ENCODE measurements around the gene TFG. TPM values are rescaled to one million over a fixed set of nuclear protein-coding genes. Genes with fewer than 3 reads are reported as not detected.

TFG gene
- total RNA-seq, 1 donor from 2014 or later = 44.5 TPM

DNA sequence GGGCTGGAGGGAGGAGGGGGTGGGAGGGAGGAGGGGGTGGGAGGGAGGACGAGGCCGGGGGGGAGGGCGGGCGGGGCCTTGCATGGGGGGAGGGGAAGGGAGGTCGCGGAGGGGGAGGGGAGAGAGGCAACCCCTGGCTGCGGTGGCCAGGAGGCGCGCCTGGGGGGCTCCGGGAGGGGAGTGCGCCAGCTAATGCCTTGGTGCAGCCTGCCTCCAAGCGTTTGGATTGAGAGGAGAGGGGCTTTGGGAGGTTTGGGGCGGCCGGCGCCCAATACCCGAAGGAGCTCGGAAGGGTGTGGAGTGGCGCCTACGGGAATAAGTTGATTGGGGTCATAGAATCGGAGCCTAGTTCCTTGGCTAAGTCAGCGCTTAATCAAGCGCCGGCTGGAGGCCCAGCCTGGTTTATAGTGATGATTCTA, 557 bp downstream of the TFG start:
- CTCF ChIA-PET = interaction anchor here (1.1 kb wide), 1 partner anchor 122 kb away, joined by 3 read pairs; no protein-coding TSS in a partner anchor
- H3K36me3 Mint-ChIP-seq (ENCODE audit: low read depth) = peaks cover 26% of the 10 kb centered on the region
- peaks cover 41% of the 10 kb centered on the region for H3K4me1 Mint-ChIP-seq
- TF ChIP-seq, protein P1, sequence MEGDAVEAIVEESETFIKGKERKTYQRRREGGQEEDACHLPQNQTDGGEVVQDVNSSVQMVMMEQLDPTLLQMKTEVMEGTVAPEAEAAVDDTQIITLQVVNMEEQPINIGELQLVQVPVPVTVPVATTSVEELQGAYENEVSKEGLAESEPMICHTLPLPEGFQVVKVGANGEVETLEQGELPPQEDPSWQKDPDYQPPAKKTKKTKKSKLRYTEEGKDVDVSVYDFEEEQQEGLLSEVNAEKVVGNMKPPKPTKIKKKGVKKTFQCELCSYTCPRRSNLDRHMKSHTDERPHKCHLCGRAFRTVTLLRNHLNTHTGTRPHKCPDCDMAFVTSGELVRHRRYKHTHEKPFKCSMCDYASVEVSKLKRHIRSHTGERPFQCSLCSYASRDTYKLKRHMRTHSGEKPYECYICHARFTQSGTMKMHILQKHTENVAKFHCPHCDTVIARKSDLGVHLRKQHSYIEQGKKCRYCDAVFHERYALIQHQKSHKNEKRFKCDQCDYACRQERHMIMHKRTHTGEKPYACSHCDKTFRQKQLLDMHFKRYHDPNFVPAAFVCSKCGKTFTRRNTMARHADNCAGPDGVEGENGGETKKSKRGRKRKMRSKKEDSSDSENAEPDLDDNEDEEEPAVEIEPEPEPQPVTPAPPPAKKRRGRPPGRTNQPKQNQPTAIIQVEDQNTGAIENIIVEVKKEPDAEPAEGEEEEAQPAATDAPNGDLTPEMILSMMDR (IDR thresholded peaks at IDR 0.05) = no peak
- peak overlapping the region; percentile 88 for H3K4me3 Mint-ChIP-seq
- ATAC-seq (ENCODE audit: low read depth) (peak; percentile 5), DNase-seq (peak; percentile 33)
- intact Hi-C loops (cut with micrococcal nuclease) = loop anchor here (1.0 to 5.0 kb wide), 13 partner anchors 59 to 1069 kb away; partner anchors contain the start of genes CEP97, CMSS1, LNP1 and NIT2
- H3K27ac Mint-ChIP-seq = peak overlapping the region; percentile 85
- POLR2A ChIA-PET = interaction anchor here (0.6 to 4.0 kb wide), 7 partner anchors 61 to 967 kb away, joined by 3 to 18 read pairs (median 5); partner anchors contain the start of genes LNP1, PCNP, TBC1D23 and TOMM70
- peaks cover 17% of the 10 kb centered on the region for H3K27me3 Mint-ChIP-seq
- H3K9me3 Mint-ChIP-seq = no peaks in the 10 kb centered on the region

DNA sequence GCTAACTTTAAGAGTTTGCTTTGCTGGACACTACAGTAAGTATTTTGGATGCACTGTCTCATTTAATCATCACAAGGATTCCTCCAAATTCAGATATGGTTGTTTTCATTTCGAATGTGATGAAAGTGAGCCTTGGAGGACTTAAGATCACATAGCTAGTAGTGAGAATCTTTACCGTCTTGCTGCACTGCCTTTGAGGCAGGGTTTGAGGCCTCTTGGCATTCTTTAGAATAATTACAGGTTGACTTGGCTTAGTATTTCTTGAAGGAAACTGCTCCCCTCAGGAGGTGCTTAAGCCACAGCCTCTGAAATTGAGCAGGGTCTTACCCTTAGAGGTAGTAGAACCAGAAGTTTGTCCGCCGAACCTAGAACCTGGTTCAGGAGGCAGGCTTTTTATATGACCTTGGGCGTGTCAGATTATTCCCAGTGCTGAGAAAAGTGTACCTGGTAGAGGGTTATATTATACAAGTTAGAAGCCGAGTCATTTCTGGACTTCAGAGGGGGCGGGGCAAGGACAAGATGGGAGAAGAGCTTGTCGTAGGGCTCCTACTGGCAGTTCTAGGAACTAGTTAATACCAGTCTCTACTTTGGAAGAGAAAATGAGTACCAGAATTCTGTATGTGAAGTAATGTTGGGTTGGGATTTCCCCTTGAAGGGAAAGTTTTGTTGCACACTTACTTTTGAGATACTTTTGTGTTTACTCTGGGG, 1.1 kb downstream of the TFG start:
- ATAC-seq (ENCODE audit: low read depth) (peak; percentile 11), DNase-seq (peak; percentile 21)
- Mint-ChIP-seq H3K4me3 (peak overlapping the region; percentile 87), H3K27ac (peak overlapping the region; percentile 85), H3K4me1 (peaks cover 46% of the 10 kb centered on the region), H3K9me3 (no peaks in the 10 kb centered on the region), H3K27me3 (peaks cover 14% of the 10 kb centered on the region), H3K36me3 (ENCODE audit: low read depth) (peaks cover 32% of the 10 kb centered on the region)
- POLR2A ChIA-PET = interaction anchor here (0.6 to 4.0 kb wide), 6 partner anchors 61 to 966 kb away, joined by 3 to 18 read pairs (median 6); partner anchors contain the start of genes LNP1, TBC1D23, TOMM70 and ZBTB11
- TF ChIP-seq, protein P1 (IDR thresholded peaks at IDR 0.05) = no peak
- intact Hi-C loops (cut with micrococcal nuclease) = loop anchor here (2.0 kb wide), 1 partner anchor 120 kb away; no protein-coding TSS in a partner anchor
- CTCF ChIA-PET = interaction anchor here (1.1 to 1.3 kb wide), 2 partner anchors 107 to 122 kb away, joined by 3 read pairs; no protein-coding TSS in a partner anchor

GRCh38 chr3:100715176-100715575, 5.9 kb downstream of the TFG start:
- ATAC-seq (ENCODE audit: low read depth) (no peak), DNase-seq (no peak)
- Mint-ChIP-seq H3K4me1 (peaks cover 49% of the 10 kb centered on the region), H3K36me3 (ENCODE audit: low read depth) (peaks cover 63% of the 10 kb centered on the region), H3K4me3 (no peak overlapping the region), H3K27ac (no peak overlapping the region), H3K27me3 (no peaks in the 10 kb centered on the region), H3K9me3 (no peaks in the 10 kb centered on the region)
- CTCF ChIA-PET = interaction anchor here (0.6 kb wide), 1 partner anchor 8 kb away, joined by 3 read pairs; no protein-coding TSS in a partner anchor
- intact Hi-C loops (cut with micrococcal nuclease) = loop anchor here (2.0 kb wide), 1 partner anchor 14 kb away; no protein-coding TSS in a partner anchor
- TF ChIP-seq, protein P1 (IDR thresholded peaks at IDR 0.05) = no peak
- POLR2A ChIA-PET = no interaction called here

DNA sequence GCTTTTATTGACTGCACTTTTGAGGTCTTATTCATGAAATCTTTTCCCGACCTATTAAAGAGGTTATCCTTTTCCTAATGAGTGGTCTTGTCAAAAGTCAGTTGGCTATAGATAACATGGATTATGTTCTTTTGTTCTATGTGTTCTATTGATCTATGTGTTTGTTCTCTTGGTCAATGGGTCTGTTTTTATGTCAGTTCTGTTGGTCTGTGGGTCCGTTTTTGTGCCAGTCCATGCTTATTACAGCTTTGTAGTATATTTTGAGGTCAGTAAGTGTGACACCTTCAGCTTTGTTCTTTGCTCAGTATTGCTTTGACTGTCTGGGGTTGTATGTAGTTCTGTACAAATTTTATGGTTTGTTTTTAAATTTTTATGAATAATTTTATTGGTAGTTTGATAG, 7.8 kb downstream of the TFG start:
- Mint-ChIP-seq H3K27me3 (no peaks in the 10 kb centered on the region), H3K4me1 (peaks cover 33% of the 10 kb centered on the region), H3K27ac (no peak overlapping the region), H3K4me3 (no peak overlapping the region), H3K36me3 (ENCODE audit: low read depth) (peaks cover 75% of the 10 kb centered on the region), H3K9me3 (no peaks in the 10 kb centered on the region)
- ATAC-seq (ENCODE audit: low read depth) (no peak), DNase-seq (no peak)
- CTCF ChIA-PET = no interaction called here
- intact Hi-C loops (cut with micrococcal nuclease) = no loop called here
- POLR2A ChIA-PET = no interaction called here
- TF ChIP-seq, protein P1 (IDR thresholded peaks at IDR 0.05) = no peak
